GM21723 (cell line): Measurements from ENCODE around the gene FHL3.

Experiments used
- ATAC-seq: cut with Tn5 transposase; IDR thresholded peaks from one replicate; pipeline ENCODE4 v1.9.1; 2021; ENCODE audit warnings: mild to moderate bottlenecking, moderate library complexity; ENCODE audit not compliant: unreplicated experiment

FHL3 gene

DNA sequence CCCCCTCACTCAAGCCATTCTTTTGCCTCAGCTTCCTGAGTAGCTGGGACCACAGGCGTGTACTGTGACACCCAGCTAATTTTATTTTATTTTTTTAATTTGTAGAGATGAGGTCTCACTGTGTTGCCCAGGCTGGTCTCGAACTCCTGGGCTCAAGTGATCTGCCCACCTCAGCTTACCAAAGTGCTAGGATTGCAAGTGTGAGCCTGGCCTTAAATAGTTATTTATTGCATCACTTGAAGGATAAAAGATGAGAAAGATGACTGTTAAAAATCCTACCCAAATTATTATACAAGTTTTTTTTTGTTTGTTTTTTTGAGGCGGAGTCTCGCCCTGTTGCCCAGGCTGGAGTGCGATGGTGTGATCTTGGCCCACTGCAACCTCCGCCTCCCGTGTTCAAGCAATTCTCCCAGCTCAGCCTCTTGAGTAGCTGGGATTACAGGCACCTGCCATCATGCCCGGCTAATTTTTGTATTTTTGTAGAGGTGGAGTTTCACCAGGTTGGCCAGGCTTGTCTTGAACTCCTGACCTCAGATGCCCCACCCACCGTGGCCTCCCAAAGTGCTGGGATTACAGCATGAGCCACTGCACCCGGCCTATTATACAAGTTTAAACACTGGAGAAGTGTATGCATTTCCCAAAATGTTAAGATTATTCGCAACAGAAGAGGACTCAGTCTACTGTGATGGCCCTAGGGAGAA lies 9.6 kb upstream of the FHL3 start:
- ATAC-seq: no peak

DNA sequence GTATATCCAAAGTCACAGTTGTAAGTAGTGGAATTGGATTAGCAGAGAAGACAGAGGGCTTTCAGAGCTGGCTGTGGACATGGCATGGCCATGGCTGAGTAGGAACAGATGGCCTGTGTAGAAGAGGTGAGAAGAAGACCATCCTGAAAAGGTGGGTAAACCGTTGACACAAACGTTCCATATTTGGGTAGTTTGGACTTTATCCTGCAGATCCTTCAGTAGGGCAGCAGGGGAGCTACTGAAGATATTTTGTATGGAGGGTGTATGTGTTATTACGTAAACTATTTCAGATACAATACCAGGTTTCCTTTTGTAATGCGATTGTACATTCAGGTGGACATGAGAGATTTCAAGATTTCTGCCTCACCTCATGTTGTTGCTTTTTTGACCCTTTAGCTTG lies 8.9 kb upstream of the FHL3 start:
- ATAC-seq: no peak

GRCh38 chr1:38013227-38013622 lies 7.9 kb upstream of the FHL3 start:
- no peak for ATAC-seq

DNA sequence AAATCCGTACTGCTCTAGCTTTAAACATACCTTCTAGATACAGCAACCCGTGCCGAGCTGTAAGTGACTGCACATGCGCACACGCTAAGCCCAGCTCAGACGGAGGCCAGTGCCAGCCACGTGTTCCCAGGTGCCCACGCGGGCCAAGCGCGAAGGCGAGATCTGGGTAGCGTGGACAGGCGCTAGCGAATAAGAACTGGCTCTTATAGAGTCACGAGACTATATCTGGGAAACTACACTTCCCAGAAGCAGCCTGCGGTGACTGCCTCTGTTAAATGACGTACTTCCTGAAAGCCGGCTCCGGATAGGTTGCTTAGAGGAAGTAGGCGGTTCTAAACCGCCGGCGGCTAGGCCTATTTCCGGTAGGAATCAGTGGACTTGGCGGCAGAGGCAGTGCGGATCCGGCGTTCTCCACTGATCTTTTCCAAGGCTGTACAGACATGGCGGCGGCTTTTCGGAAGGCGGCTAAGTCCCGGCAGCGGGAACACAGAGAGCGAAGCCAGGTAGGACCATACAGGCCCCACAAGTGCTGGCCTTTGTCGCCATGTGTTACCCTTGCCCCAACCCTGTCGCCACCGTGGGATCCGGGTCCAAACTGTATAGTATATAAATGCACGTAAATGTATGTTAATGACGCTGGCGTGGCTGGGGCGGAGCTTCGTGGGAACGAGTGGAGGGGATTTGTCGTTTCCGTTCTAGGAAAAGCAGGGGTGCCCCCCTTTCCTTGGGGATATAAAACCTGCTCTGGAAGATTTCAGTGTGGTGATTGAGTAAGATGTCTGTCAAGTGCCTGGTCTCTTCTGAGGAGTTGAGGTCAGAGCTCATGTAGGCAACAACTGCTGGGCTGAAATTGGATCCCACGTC lies 7.3 kb upstream of the FHL3 start, which contains the start of gene UTP11:
UTP11 (plus strand) TSS at position 372 of the 864 bp plus-strand sequence; CDS start at position 441, 69 bp downstream.
- ATAC-seq: peak; percentile 92

- ATAC-seq: no peak
These were observed 4.5 kb upstream of the FHL3 start for GRCh38 chr1:38009841-38010180.

DNA sequence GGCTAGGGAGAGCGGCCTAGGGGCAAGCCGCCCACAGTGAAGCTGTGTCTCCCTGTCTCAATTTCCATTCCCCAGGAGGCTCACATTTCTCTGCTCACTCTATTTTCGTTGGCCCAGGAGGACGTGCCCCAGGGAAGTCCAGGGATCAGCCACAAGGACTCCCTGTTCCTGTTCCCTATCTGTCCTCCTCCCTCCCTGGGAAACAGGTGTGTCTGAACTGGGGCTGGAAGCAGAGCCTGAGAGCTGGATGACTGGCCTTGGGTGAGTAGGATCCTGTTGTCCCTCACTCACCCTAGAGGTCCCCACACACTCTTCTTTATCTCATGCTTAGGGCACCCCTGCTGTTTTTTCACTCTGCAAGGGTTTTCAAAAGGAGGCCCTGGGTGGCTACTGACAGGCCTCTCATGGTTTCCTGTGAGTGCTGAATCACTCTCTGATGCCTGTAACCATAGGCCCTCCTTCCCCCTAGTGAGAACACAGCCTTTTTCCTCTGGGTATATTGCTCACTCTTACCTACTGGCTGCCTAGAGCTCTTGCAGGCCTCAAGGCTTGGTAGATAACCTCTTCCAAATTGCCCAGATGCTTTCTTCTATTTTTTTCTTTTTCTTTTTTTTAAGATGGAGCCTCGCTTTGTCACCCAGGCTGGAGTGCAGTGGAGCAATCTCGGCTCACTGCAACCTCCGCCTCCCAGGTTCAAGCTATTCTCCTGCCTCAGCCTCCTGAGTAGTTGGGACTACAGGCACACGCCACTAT lies 4.0 kb upstream of the FHL3 start:
- ATAC-seq: no peak

DNA sequence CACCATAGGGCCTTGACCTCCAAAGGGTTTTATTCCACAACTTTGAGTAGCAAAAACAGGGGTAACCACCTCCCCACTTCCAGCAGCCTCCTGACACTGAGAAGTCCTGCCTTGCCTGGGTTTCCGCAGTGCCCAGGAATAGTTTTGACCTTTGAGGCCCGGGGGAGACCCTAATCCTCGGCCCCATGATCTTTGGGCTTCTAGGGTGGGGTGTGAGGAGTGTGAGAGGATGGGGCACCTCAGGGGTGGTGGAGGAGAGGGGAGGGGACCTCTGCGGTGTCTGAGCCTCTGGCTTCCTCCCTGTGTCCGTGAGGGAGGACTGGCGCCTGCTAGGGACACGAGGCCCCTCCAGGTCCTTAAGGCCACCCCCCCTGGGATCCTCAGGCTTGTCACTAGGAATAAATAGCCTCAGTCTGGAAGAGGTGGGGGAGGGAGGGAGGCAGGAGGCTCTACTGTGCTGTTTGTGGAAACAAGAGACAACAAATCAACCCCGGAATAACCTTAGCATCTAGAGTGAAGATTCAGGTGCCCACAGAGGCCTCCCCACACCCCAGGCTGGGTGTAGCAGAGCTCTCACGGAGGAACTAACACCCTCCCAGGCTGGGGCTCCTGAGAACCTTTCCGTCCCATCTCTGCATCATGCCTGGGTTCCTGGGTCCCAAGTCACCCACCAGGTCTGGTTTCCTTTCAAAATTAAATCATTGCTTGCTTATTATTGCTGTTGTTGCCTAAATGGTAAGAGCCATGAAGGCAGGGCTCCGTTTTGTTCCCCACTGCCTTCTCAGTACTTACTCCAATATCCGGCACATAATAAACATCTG lies 904 bp upstream of the FHL3 start:
- ATAC-seq: no peak

DNA sequence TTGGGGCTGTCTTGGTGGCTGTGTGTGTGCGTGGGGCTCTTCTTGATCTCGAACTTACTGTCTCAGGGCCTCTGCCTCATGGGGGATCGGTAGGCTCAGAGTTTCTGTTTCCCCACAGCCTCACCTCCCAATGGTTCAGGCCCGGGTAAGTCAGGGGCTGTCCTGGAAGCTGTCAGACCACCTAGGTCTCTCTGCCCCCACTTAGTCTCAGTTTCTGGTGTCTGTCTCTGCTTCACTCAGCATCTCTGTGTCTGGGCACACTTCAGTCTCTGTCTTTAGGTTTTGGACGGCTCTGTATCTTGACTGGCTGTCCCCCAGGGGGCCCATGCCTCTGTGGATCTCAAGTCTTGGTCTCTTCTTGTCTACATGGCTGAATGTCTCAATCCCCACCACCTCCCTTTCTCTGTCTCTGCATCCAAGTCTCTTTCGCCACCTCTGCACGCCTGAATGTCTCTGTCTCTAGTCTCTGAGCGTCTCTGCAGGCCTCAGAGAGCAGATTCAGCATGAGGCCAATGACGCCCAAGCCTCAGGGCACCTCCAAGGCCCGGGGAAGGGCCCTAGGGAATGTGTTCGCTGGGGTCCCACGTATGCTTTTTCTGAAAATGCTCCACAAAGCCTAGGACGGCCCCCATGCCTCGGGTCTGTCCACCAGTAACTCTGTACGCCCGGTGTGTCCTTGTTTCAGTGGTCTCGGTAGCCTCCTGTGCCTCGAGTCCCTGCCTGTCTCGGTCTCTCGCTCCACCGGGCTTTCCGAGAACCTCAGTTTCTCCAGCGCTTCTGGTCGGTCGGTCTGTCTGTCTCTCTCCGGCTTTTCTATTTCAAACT lies 818 bp downstream of the FHL3 start:
- ATAC-seq: no peak

DNA sequence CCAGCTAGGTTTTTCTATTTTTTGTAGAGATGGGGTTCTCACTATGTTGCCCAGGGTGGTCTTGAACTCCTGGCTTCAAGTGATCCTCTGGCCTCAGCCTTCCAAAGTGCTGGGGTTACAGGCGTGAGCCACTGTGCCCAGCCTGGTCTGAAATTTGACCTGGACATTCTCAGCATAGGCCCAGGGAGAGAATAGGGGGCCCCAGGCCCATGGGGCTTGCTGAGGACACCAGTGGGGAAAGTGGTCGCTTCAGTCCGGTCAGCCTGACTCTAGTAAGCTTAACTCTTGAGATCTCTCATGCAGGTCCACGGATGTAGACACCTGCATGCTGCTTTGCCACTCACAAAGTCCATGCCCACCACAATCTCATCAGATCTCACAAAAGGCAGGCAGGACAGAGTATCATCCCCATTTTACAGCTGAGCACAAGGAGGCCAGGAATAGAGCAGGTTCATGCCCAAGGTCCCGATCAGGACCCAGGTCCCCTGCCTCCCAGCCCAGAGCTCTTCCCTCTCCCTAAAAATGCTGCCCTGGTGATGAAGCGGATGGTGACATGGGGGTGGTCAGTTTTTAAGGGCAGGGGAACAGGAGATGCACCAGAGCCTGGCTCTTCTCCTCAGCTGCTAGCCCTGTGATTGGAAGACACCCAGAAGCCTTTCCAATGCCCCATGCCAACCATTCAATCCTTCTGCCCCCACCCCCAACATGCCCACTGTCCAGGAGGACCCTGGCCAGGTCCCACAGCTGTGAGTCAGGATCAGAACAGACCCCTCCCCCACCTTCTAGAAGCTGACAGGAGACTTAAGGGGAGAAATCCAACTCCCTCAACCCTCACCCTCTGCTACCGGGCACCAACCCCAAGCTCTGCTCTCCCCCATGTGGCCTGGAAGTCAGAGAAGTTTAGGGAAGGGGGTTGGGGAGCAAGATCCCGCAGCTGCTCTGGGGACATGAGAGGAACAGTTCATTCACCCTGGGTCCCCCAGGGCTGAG lies 1.8 kb downstream of the FHL3 start:
- ATAC-seq: no peak

- no peak for ATAC-seq
These were observed 4.5 kb downstream of the FHL3 start for GRCh38 chr1:38000529-38001455.

GRCh38 chr1:38000233-38000528 lies 5.1 kb downstream of the FHL3 start:
- ATAC-seq: no peak

- no peak for ATAC-seq
These were observed 5.7 kb downstream of the FHL3 start for GRCh38 chr1:37999430-38000232.

DNA sequence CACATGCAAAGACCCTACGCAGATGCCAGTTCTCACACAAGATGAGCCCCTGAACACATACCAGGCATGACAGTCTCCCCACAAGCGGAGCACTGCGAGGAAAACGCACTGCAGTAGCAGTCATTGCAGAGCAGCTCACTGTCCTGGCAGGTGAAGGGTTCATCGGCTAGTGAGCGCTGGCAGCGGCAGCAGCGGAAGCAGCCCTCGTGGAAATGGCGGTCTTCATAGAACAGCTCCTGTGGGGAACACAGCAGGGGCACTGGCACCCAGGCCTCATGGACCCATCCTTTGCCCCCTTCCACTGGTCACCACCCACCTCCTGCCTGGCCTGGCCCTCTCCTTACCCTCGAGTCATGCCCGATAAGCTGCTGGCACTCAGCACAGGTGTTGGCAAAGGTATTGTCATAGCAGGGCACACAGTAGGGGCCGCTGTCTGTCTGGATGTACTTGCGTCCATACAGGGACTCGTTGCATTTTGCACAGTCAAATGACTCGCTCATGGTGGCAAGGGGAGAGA lies 6.3 kb downstream of the FHL3 start:
- no peak for ATAC-seq

DNA sequence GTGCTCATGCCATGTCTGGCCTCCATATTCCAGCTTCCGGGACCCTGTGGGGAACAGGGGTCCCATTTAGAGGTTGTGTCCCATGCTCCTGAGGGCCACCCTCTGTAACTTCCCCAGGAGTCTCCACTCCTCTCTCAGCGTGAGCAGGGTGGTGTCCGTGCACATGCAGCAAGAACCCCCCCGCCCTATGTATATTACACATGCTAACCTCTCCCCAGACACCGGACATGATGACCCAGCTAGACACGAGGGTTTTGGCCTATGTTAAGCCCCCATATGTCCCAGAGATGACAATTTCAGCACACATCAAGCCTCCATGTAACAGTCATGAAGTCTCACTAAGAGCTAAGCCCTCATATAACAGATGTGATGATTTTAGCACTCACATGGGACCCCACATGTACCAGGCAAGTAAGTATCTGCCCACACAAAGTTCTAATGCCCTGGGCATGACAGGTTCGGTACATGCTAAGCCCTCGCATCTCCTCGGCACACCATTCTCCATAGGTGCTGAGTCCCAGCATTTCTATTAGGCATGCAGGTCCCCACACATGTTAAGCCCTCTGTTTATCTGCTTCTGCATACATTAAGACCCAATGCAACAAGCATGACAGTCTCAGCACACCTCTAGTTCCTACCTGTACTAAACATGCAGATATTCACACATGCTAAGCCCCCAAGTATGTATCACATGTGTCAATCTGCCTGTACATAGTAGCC lies 7.1 kb downstream of the FHL3 start:
- no peak for ATAC-seq

- no peak for ATAC-seq
These were observed 7.8 kb downstream of the FHL3 start for GRCh38 chr1:37997256-37998088.
